DND-41 (cell line): ENCODE data around the gene VAMP2.
A peak's percentile ranks its signal among the peaks of the same experiment; 100 is the strongest.

Experiments
- ATAC-seq: fragments of 200-7000 bp; cut with Tn5 transposase; 3 replicates; pipeline ENCODE4 v1.9.1; 2021; ENCODE audit warnings: low read depth; ENCODE audit not compliant: insufficient read depth
- DNase-seq: peaks from one replicate; pipeline ENCODE4 v3.0.0-alpha.2; 2020
- H2AFZ ChIP-seq: 2 replicates; pipeline ENCODE4 v1.6.0; 2012; ENCODE audit warnings: low read depth, low read length
- H3K27ac ChIP-seq: 2 replicates; pipeline ENCODE4 v1.5.1; 2012; ENCODE audit warnings: low read length, inconsistent platforms
- H3K27me3 ChIP-seq: fragments of 200-600 bp; sonication (generic); 2 replicates; pipeline ENCODE4 v1.6.0; 2012; ENCODE audit warnings: low read length, mild to moderate bottlenecking, inconsistent platforms; ENCODE audit not compliant: insufficient read depth, poor library complexity
- H3K36me3 ChIP-seq: 2 replicates; pipeline ENCODE4 v1.5.1; 2012; ENCODE audit warnings: low read length, inconsistent platforms; ENCODE audit not compliant: insufficient read depth
- H3K4me1 ChIP-seq: 2 replicates; pipeline ENCODE4 v1.5.1; 2012; ENCODE audit warnings: mild to moderate bottlenecking, low read length; ENCODE audit not compliant: insufficient read depth
- H3K4me2 ChIP-seq: 2 replicates; pipeline ENCODE4 v1.6.0; 2012; ENCODE audit warnings: mild to moderate bottlenecking, moderate library complexity, low read length, inconsistent platforms; ENCODE audit not compliant: insufficient read depth
- H3K4me3 ChIP-seq, 2 experiments: fragments of 200-600 bp in 1 of 2; shearing (Covaris generic) in 1 of 2; 2 replicates each; pipeline ENCODE4 v1.5.1; 2012 to 2016; ENCODE audit warnings: inconsistent platforms in 2 of 2, low read length in 2 of 2, mild to moderate bottlenecking in 2 of 2, low read depth in 1 of 2, moderate library complexity in 1 of 2
- H3K79me2 ChIP-seq: 2 replicates; pipeline ENCODE4 v1.6.0; 2012; ENCODE audit warnings: low read length, inconsistent platforms; ENCODE audit not compliant: insufficient read depth
- H3K9ac ChIP-seq: 2 replicates; pipeline ENCODE4 v1.6.0; 2012; ENCODE audit warnings: low read depth, mild to moderate bottlenecking, inconsistent platforms, low read length, moderate library complexity
- H3K9me3 ChIP-seq: 2 replicates; pipeline ENCODE4 v1.5.1; 2012; ENCODE audit warnings: low read length, moderate library complexity, mild to moderate bottlenecking, inconsistent platforms; ENCODE audit not compliant: insufficient read depth, severe bottlenecking
- H4K20me1 ChIP-seq: 2 replicates; pipeline ENCODE4 v1.6.0; 2012; ENCODE audit warnings: low read length; ENCODE audit not compliant: insufficient read depth
- EZH2 ChIP-seq: IDR thresholded peaks from 3 replicates; pipeline ENCODE4 v1.6.1; 2012; ENCODE audit warnings: borderline replicate concordance, low read depth, mild to moderate bottlenecking, moderate library complexity, low read length, inconsistent platforms; ENCODE audit not compliant: severe bottlenecking
- TF ChIP-seq, protein P1 (sequence below): IDR thresholded peaks from 2 replicates; pipeline ENCODE4 v1.5.1; 2012; ENCODE audit warnings: borderline replicate concordance, low read length, moderate library complexity, mild to moderate bottlenecking; ENCODE audit not compliant: poor library complexity, severe bottlenecking; ENCODE audit errors: extremely low read depth

VAMP2 gene

DNA sequence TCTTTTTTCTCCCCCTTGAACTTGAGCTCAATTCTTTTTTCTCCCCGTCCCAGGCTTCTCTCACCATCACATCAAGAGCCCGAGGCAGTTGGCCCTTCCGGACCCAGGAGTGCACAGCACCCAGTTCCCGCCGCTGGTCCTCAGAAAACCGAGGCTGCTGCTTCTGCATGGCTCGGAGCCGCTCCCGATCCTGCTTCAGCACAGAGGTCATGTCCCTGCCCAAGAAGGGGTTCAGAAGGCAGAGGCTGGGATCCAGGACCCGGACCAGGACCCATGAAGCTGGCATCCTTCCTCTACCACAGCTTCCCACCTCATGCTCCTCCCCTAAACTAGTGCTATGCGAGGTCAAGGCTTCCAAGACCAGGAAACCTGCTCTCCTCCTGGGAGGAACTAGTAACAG lies 21.0 kb downstream of the VAMP2 start:
- Histone ChIP-seq H3K4me2 (no peak overlapping the region), H2AFZ (no peak overlapping the region), H3K4me3 (no peak overlapping the region), H3K79me2 (no peaks in the 10 kb centered on the region), H3K27me3 (no peaks in the 10 kb centered on the region), H3K36me3 (peaks cover 63% of the 10 kb centered on the region), H3K9me3 (no peaks in the 10 kb centered on the region), H3K4me1 (peaks cover 29% of the 10 kb centered on the region), H4K20me1 (peaks cover 3% of the 10 kb centered on the region; the same call in 1 of the 2 replicates), H3K27ac (no peak overlapping the region), H3K9ac (no peak overlapping the region)
- ATAC-seq, result no peak
- DNase-seq, result no peak
- TF ChIP-seq, protein P1, sequence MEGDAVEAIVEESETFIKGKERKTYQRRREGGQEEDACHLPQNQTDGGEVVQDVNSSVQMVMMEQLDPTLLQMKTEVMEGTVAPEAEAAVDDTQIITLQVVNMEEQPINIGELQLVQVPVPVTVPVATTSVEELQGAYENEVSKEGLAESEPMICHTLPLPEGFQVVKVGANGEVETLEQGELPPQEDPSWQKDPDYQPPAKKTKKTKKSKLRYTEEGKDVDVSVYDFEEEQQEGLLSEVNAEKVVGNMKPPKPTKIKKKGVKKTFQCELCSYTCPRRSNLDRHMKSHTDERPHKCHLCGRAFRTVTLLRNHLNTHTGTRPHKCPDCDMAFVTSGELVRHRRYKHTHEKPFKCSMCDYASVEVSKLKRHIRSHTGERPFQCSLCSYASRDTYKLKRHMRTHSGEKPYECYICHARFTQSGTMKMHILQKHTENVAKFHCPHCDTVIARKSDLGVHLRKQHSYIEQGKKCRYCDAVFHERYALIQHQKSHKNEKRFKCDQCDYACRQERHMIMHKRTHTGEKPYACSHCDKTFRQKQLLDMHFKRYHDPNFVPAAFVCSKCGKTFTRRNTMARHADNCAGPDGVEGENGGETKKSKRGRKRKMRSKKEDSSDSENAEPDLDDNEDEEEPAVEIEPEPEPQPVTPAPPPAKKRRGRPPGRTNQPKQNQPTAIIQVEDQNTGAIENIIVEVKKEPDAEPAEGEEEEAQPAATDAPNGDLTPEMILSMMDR, result no peak
- no peak for TF ChIP-seq EZH2

DNA sequence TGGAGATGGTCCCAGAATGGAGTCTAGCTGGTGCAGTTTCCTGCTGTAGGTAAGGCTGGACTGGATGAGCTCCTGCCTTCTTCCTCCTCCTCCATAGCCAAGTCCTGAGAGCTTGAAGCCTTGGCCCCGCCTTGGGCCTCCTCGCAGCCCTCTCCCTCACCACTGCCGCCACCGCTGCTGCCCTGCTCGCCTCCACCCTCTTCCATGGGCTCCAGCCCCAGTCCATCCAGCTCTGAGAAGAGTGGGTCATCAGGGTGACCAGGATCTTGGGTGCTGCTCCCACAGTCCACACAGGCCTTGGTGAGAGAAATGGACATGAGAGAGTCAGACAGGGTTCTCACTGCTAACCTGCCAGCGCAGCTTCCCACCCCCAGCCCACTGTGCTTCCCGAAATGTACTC lies 21.7 kb downstream of the VAMP2 start:
- no peaks in the 10 kb centered on the region for H3K79me2 ChIP-seq
- no peak for TF ChIP-seq EZH2
- TF ChIP-seq, protein P1, result no peak
- no peaks in the 10 kb centered on the region for H3K27me3 ChIP-seq
- no peak overlapping the region for H2AFZ ChIP-seq
- DNase-seq (no peak), ATAC-seq (no peak)
- no peak overlapping the region for H3K4me2 ChIP-seq
- peaks cover 56% of the 10 kb centered on the region for H3K36me3 ChIP-seq
- peaks cover 29% of the 10 kb centered on the region for H3K4me1 ChIP-seq
- H3K4me3 ChIP-seq, result no peak overlapping the region
- peaks cover 3% of the 10 kb centered on the region; the same call in 1 of the 2 replicates for H4K20me1 ChIP-seq
- H3K9ac ChIP-seq, result no peak overlapping the region
- no peak overlapping the region for H3K27ac ChIP-seq
- no peaks in the 10 kb centered on the region for H3K9me3 ChIP-seq

DNA sequence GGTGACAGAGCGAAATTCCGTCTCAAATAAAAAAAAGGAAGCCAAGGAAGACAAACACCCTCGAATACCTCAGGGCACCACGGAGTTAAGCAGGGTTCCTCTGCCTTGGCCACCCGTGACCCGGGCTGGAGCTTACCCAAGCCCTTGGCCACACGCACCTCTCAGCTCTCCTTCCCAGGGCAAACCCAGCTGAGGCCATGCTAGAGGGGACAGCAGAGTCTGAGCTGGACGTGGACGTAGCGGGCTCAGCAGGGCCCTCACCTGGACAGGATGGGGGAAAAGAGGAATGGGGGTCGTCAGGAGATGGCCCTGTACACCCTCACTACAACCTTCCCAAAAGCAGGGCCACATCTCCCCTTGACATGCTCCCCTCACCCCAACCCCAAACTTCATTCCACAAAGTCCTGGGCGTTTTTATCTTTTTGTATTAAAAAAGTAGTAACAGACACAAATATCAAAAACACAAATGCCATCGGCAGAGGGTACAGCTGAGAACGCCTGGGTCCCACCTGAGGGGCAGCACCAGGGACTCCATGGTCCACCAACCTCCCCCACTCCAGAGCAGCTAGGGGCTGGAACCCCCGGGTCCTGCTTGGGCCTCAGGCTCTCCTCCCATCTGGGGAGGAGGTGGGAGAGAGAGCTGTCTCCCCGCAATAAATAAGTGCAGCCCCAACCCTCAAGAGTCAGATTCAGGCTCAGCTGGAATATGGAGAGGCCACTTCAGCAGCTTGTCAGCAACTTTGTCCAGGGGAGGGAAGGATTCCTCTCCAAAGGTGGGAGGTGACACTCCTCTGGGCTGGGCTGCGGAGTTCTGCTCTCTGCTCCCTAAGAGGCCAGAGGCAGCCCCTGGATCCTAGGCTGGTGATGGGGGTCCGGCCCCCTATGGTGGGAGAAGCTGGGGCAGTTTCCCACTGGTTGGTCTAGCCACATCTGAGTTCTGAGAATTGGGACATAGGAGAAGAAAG lies 22.4 kb downstream of the VAMP2 start:
- H4K20me1 ChIP-seq, result no peaks in the 10 kb centered on the region
- ATAC-seq (no peak), DNase-seq (no peak)
- no peak overlapping the region for H3K4me3 ChIP-seq
- peak overlapping the region; percentile 66; the same call in 1 of the 2 replicates for H3K9ac ChIP-seq
- TF ChIP-seq, protein P1, result no peak
- no peak for TF ChIP-seq EZH2
- H3K4me1 ChIP-seq, result peaks cover 29% of the 10 kb centered on the region
- H3K36me3 ChIP-seq, result peaks cover 49% of the 10 kb centered on the region
- H3K27me3 ChIP-seq, result no peaks in the 10 kb centered on the region
- H3K4me2 ChIP-seq, result peak overlapping the region; percentile 83
- H2AFZ ChIP-seq, result no peak overlapping the region
- H3K9me3 ChIP-seq, result no peaks in the 10 kb centered on the region
- peak overlapping the region; percentile 36; the same call in 1 of the 2 replicates for H3K27ac ChIP-seq
- H3K79me2 ChIP-seq, result no peaks in the 10 kb centered on the region
